LNCaP clone FGC (cell line): Measurements from ENCODE around the gene SF3B1.
"Not testable (repeated sequence)": the region's sequence is repeated elsewhere in the genome, so short reads cannot be mapped to it uniquely, and the experiment has no call there.

Source experiments
- DNase-seq: peaks from one replicate; pipeline ENCODE4 v3.0.0-alpha.2; 2011; ENCODE audit warnings: low read depth
- H3K4me3 ChIP-seq: 2 replicates; pipeline ENCODE4 v1.5.1; 2011; ENCODE audit warnings: mild to moderate bottlenecking, low read depth, low read length, control low read depth
- CTCF ChIP-seq: IDR thresholded peaks from 2 replicates; pipeline ENCODE4 v1.5.1; 2012; ENCODE audit warnings: mild to moderate bottlenecking; ENCODE audit not compliant: control insufficient read depth, insufficient read depth; ENCODE audit errors: extremely low read depth

Gene SF3B1, protein sequence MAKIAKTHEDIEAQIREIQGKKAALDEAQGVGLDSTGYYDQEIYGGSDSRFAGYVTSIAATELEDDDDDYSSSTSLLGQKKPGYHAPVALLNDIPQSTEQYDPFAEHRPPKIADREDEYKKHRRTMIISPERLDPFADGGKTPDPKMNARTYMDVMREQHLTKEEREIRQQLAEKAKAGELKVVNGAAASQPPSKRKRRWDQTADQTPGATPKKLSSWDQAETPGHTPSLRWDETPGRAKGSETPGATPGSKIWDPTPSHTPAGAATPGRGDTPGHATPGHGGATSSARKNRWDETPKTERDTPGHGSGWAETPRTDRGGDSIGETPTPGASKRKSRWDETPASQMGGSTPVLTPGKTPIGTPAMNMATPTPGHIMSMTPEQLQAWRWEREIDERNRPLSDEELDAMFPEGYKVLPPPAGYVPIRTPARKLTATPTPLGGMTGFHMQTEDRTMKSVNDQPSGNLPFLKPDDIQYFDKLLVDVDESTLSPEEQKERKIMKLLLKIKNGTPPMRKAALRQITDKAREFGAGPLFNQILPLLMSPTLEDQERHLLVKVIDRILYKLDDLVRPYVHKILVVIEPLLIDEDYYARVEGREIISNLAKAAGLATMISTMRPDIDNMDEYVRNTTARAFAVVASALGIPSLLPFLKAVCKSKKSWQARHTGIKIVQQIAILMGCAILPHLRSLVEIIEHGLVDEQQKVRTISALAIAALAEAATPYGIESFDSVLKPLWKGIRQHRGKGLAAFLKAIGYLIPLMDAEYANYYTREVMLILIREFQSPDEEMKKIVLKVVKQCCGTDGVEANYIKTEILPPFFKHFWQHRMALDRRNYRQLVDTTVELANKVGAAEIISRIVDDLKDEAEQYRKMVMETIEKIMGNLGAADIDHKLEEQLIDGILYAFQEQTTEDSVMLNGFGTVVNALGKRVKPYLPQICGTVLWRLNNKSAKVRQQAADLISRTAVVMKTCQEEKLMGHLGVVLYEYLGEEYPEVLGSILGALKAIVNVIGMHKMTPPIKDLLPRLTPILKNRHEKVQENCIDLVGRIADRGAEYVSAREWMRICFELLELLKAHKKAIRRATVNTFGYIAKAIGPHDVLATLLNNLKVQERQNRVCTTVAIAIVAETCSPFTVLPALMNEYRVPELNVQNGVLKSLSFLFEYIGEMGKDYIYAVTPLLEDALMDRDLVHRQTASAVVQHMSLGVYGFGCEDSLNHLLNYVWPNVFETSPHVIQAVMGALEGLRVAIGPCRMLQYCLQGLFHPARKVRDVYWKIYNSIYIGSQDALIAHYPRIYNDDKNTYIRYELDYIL

DNA sequence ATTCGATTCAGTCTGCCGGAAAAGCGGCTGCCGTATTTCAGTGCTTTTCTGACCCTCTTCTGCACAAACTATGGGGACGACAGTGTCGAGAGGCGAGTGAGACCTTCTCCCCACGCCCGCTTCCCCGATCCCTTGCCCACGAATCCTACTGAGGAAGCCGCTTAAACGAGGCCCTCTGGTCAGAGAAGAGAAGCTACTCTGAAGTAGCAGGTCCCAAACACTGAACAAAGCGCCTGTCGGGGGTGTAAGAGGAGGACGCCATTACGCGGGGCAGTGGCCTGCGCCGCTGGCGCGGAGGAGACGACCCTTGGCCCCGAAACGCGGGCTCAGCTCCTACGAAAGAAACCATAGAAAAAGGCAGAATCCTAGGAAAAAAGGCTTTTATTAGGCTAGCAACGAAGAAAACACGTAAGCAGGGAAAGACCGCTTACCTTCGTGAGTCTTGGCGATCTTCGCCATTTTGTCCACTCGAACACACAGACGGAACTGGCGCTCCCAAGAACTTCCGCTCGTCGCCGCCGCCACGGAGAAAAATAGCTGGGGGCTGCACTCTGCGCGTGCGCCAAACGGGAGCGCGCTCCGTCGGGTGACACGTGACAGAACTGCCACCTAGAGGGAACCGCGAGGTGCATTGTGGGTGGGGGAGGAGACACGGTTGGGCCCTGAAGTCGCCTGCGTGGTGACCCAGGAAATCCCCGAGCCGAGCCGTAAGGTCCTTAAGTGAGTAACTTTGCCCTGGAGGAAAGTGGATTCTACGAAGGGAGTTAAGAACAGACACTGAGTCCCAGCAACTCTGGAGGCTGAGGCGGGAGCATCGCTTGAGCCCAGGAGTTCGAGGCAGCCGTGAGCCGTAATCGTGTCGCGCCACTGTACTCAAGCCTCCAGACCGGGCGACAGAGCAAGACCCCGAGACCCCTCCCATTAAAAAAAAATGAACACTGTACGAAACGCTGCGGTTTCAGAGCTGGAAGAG lies at the start of gene SF3B1:
Gene SF3B1 (minus strand): TSS at position 488 of the 973 bp plus-strand sequence. CDS start 29 bp downstream, at position 459.
- H3K4me3 ChIP-seq, result peak within 1 kb of the TSS; percentile 97
- TF ChIP-seq CTCF, result no peak
- DNase-seq, result peak; percentile 90

GRCh38 chr2:197484248-197484647 lies 49.4 kb upstream of the SF3B1 start:
- not testable (repeated sequence) for H3K4me3 ChIP-seq, DNase-seq

- no peak overlapping the region for H3K4me3 ChIP-seq
- DNase-seq, result no peak
- no peak for TF ChIP-seq CTCF
Measured at GRCh38 chr2:197480165-197481036, 45.6 kb upstream of the SF3B1 start.

- TF ChIP-seq CTCF, result no peak
- DNase-seq, result no peak
- no peak overlapping the region for H3K4me3 ChIP-seq
Measured at GRCh38 chr2:197477797-197478196, 43.0 kb upstream of the SF3B1 start.

- no peak overlapping the region for H3K4me3 ChIP-seq
- no peak for TF ChIP-seq CTCF
- no peak for DNase-seq
Measured at GRCh38 chr2:197472166-197472565, 37.3 kb upstream of the SF3B1 start.

DNA sequence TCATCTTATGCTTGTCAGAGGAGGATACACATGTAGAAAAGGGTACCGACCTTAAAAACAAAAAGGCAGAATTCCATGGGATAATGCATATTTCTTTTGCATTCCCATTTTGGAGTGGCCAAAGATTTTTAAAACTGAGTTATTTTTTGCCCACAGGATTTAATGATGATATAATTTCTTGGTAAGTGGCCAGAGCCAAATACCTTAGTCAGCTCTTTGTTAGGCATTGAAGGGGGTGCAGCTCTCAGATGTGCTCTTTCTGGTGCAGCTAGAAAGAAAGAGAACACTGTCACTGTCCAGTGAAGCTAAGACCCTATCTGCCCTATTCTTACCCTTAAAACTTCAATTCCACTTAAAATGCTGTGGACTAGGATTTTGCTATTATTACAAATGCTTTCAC lies 29.3 kb upstream of the SF3B1 start:
- H3K4me3 ChIP-seq, result no peak overlapping the region
- DNase-seq, result no peak
- TF ChIP-seq CTCF, result no peak
